ENCODE data around the gene DUT.

DUT gene

GRCh38 chr15:48330105-48330785 lies 984 bp upstream of the DUT start:
- no peak for DNase-seq (ENCODE audit: low read depth)

- peak; percentile 67 for DNase-seq (ENCODE audit: low read depth)
These were observed 790 bp downstream of the DUT start for GRCh38 chr15:48331796-48332641.

GRCh38 chr15:48332642-48333034 lies 1.4 kb downstream of the DUT start:
- no peak for DNase-seq (ENCODE audit: low read depth)

GRCh38 chr15:48333540-48333939 lies 2.3 kb downstream of the DUT start:
- DNase-seq (ENCODE audit: low read depth), result no peak

- DNase-seq (ENCODE audit: low read depth), result no peak
These were observed 3.0 kb downstream of the DUT start for GRCh38 chr15:48334260-48334659.

- no peak for DNase-seq (ENCODE audit: low read depth)
These were observed 5.7 kb downstream of the DUT start for GRCh38 chr15:48336940-48337339.

- peak; percentile 10 for DNase-seq (ENCODE audit: low read depth)
These were observed 6.4 kb downstream of the DUT start for GRCh38 chr15:48337607-48338006.

- DNase-seq (ENCODE audit: low read depth), result no peak
These were observed 8.9 kb downstream of the DUT start for GRCh38 chr15:48340111-48340510.

GRCh38 chr15:48343865-48344264 lies 12.6 kb downstream of the DUT start:
- DNase-seq (ENCODE audit: low read depth), result no peak

- DNase-seq (ENCODE audit: low read depth), result no peak
These were observed 14.3 kb downstream of the DUT start for GRCh38 chr15:48345516-48345915.

- DNase-seq (ENCODE audit: low read depth), result peak; percentile 42
These were observed 21.3 kb downstream of the DUT start for GRCh38 chr15:48352474-48353072.

- DNase-seq (ENCODE audit: low read depth), result no peak
These were observed 23.6 kb downstream of the DUT start for GRCh38 chr15:48354694-48355303.

GRCh38 chr15:48355377-48355776 lies 24.1 kb downstream of the DUT start:
- no peak for DNase-seq (ENCODE audit: low read depth)

GRCh38 chr15:48358229-48359152 lies 27.3 kb downstream of the DUT start:
- peak; percentile 70 for DNase-seq (ENCODE audit: low read depth)

- DNase-seq (ENCODE audit: low read depth), result peak; percentile 46
These were observed 29.6 kb downstream of the DUT start for GRCh38 chr15:48360841-48361240.

- no peak for DNase-seq (ENCODE audit: low read depth)
These were observed 30.5 kb downstream of the DUT start for GRCh38 chr15:48361685-48362084.

- peak; percentile 11 for DNase-seq (ENCODE audit: low read depth)
These were observed 32.2 kb downstream of the DUT start for GRCh38 chr15:48363474-48363873.

GRCh38 chr15:48365575-48365974 lies 34.3 kb downstream of the DUT start:
- DNase-seq (ENCODE audit: low read depth), result no peak

GRCh38 chr15:48366584-48367312 lies 35.5 kb downstream of the DUT start:
- no peak for DNase-seq (ENCODE audit: low read depth)

- DNase-seq (ENCODE audit: low read depth), result peak; percentile 48
These were observed 36.3 kb downstream of the DUT start for GRCh38 chr15:48367483-48367882.

GRCh38 chr15:48370460-48370859 lies 39.2 kb downstream of the DUT start:
- peak; percentile 93 for DNase-seq (ENCODE audit: low read depth)

Measured in fibroblast of gingiva (primary cell).